ENCODE results near the gene CTIF. TPM values are rescaled to one million over a fixed set of nuclear protein-coding genes. Genes with fewer than 3 reads are reported as not detected.

CTIF gene
- total RNA-seq, 1 donor from 2014 or later: 4.2 TPM

- intact Hi-C loops (cut with micrococcal nuclease): no loop called here
Observed at GRCh38 chr18:48600046-48600445, 61.2 kb downstream of the CTIF start.

- intact Hi-C loops (cut with micrococcal nuclease): no loop called here
Observed at GRCh38 chr18:48600456-48601090, 61.7 kb downstream of the CTIF start.

GRCh38 chr18:48601343-48601742 is 62.5 kb downstream of the CTIF start:
- intact Hi-C loops (cut with micrococcal nuclease): no loop called here

- intact Hi-C loops (cut with micrococcal nuclease): no loop called here
Observed at GRCh38 chr18:48602759-48603390, 64.0 kb downstream of the CTIF start.

- intact Hi-C loops (cut with micrococcal nuclease): no loop called here
Observed at GRCh38 chr18:48605408-48605845, 66.6 kb downstream of the CTIF start.

- intact Hi-C loops (cut with micrococcal nuclease): no loop called here
Observed at GRCh38 chr18:48607056-48607984, 68.5 kb downstream of the CTIF start.

- intact Hi-C loops (cut with micrococcal nuclease): no loop called here
Observed at GRCh38 chr18:48608581-48608980, 69.8 kb downstream of the CTIF start.

- intact Hi-C loops (cut with micrococcal nuclease): no loop called here
Observed at GRCh38 chr18:48609114-48609513, 70.3 kb downstream of the CTIF start.

GRCh38 chr18:48609820-48610815 is 71.3 kb downstream of the CTIF start:
- intact Hi-C loops (cut with micrococcal nuclease): no loop called here

GRCh38 chr18:48611203-48611602 is 72.4 kb downstream of the CTIF start:
- intact Hi-C loops (cut with micrococcal nuclease): no loop called here

GRCh38 chr18:48611785-48612480 is 73.1 kb downstream of the CTIF start:
- intact Hi-C loops (cut with micrococcal nuclease): no loop called here

GRCh38 chr18:48612511-48612910 is 73.7 kb downstream of the CTIF start:
- intact Hi-C loops (cut with micrococcal nuclease): no loop called here

GRCh38 chr18:48612917-48613316 is 74.1 kb downstream of the CTIF start:
- intact Hi-C loops (cut with micrococcal nuclease): no loop called here

- intact Hi-C loops (cut with micrococcal nuclease): no loop called here
Observed at GRCh38 chr18:48613589-48614404, 75.0 kb downstream of the CTIF start.

GRCh38 chr18:48615566-48616401 is 77.0 kb downstream of the CTIF start:
- intact Hi-C loops (cut with micrococcal nuclease): no loop called here

GRCh38 chr18:48616484-48617255 is 77.8 kb downstream of the CTIF start:
- intact Hi-C loops (cut with micrococcal nuclease): no loop called here

- intact Hi-C loops (cut with micrococcal nuclease): no loop called here
Observed at GRCh38 chr18:48617844-48618497, 79.1 kb downstream of the CTIF start.
